Transverse colon (tissue), 4 donors: ENCODE results near the gene NKPD1. TPM values are rescaled to one million over a fixed set of nuclear protein-coding genes. Genes with fewer than 3 reads are reported as not detected.

Experiments
- DNase-seq: peaks from one replicate; pipeline ENCODE4 v3.0.0-alpha.2; 2019
- H3K27ac ChIP-seq, 4 donors: fragments of 200-600 bp; sonication (generic); 2 replicates each; pipeline ENCODE4 v1.5.1; 2016 to 2018; ENCODE audit warnings: inconsistent platforms in 4 of 4
- H3K27me3 ChIP-seq: fragments of 200-600 bp; sonication (generic); 2 replicates; pipeline ENCODE4 v1.5.1; 2017; ENCODE audit warnings: inconsistent platforms
- H3K36me3 ChIP-seq, 4 donors: fragments of 200-600 bp; sonication (generic); 2 replicates each; pipeline ENCODE4 v1.5.1; 2017 to 2019; ENCODE audit warnings: inconsistent platforms in 4 of 4
- H3K4me1 ChIP-seq, 4 donors: fragments of 200-600 bp; sonication (generic); 2 replicates each; pipeline ENCODE4 v1.5.1; 2017 to 2020; ENCODE audit warnings: inconsistent platforms in 4 of 4
- H3K4me3 ChIP-seq, 4 donors: fragments of 200-600 bp; sonication (generic); 1 replicate in 1 of 4; 2 replicates in 3 of 4; pipeline versions ENCODE4 v1.5.1 to v1.6.1; 2017 to 2019; ENCODE audit warnings: inconsistent platforms in 4 of 4
- H3K9me3 ChIP-seq, 2 donors: fragments of 200-600 bp; sonication (generic); 2 replicates each; pipeline ENCODE4 v1.5.1; 2017 to 2019; ENCODE audit warnings: inconsistent platforms in 2 of 2
- EP300 ChIP-seq: sonication (generic); formaldehyde crosslinking; IDR thresholded peaks from one replicate; pipeline ENCODE4 v1.6.1; 2017; ENCODE audit warnings: antibody characterized with exemption, low read depth
- POLR2A ChIP-seq: fragments of 450-650 bp; IDR thresholded peaks from one replicate; pipeline ENCODE4 v1.6.1; 2016; ENCODE audit warnings: antibody characterized with exemption, mild to moderate bottlenecking, moderate library complexity
- POLR2AphosphoS5 ChIP-seq, 3 donors: sonication (generic); formaldehyde crosslinking; IDR thresholded peaks; one replicate each; pipeline ENCODE4 v1.6.1; 2016; ENCODE audit warnings: antibody characterized with exemption in 3 of 3
- WGBS, 2 donors: methylation state at CpG; one replicate each; pipeline ENCODE4 v1.1.5; 2018; ENCODE audit warnings: low coverage in 1 of 2; 5-methylcytosine and 5-hydroxymethylcytosine counted together
- in situ Hi-C, 4 donors: fragments of 200-750 bp; cut with MboI; loops; one replicate each; pipeline versions ENCODE4 v1.15.0 to v1.15.1; 2017; ENCODE audit warnings: low sequenced_read_pairs in 3 of 4, low pct_ligation_motif_present in 1 of 4, low pct_unique_long_range_greater_than_20kb in 1 of 4
- intact Hi-C: fragments of 100-400 bp; cut with DNase I; formaldehyde crosslinking; loops from one replicate; pipeline ENCODE4 v1.15.1; 2023; ENCODE audit warnings: low total_unique reads
- total RNA-seq, 4 donors: library from RNA; depleted of rRNA; stranded (reverse); fragments of >200 nt; gene quantifications; one replicate each; pipeline ENCODE4 v1.1.0, GENCODE V29; 2016
- TF ChIP-seq, protein P1 (sequence below), 5 experiments: fragments of 200-600 bp in 3 of 5; fragments of 450-650 bp in 2 of 5; sonication (generic) in 3 of 5; IDR thresholded peaks; 1 replicate in 2 of 5; 2 replicates in 3 of 5; pipeline ENCODE4 v1.5.1; 2016 to 2017; ENCODE audit warnings: antibody characterized with exemption in 5 of 5, inconsistent platforms in 3 of 5, mild to moderate bottlenecking in 2 of 5, moderate library complexity in 1 of 5

The NKPD1 gene
- total RNA-seq, 4 donors from 2014 or later = 0.32 to 1.5 TPM; not detected in 2

DNA sequence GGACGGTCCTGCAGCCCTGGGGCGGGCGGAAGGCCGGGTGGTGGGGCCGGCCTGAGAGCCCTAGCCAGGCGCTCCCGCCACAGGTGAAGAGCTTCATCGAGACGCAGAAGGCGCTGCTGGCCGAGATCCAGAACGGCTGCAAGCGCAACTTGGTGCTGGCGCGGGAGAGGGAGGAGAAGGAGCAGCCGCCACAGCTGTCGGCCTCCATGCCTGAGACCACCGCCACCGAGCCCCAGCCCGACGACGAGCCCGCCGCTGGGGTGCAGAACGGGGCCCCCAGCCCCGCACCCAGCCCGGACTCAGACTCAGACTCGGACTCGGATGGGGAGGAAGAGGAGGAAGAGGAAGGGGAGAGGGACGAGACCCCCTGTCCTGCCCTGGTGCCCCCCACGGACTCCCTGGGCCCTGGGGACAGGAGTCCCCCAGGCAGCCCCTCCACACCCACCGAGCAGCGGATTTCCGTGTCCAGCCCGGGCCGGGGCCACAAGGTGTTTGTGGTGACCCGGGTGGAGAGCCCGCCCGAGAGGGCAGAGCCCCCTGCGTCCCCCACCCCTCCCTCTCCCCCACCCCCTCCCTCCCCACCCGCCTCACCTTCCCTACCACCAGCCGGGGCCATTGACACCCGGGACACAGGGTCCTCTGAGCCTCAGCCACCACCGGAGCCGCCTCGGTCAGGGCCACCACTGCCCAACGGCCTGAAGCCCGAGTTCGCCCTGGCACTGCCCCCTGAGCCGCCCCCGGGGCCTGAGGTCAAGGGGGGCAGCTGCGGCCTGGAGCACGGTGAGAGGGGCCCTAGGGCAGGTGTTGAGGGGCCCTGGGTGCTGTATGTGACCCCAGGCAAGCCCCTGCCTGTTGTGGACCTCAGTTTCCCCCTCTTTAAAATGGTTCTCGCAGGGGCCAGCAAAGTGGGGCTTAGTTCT lies 15.3 kb downstream of the NKPD1 start:
- intact Hi-C loops (no loop called here), in situ Hi-C loops (no loop called here)
- TF ChIP-seq EP300 = no peak
- TF ChIP-seq, protein P1, sequence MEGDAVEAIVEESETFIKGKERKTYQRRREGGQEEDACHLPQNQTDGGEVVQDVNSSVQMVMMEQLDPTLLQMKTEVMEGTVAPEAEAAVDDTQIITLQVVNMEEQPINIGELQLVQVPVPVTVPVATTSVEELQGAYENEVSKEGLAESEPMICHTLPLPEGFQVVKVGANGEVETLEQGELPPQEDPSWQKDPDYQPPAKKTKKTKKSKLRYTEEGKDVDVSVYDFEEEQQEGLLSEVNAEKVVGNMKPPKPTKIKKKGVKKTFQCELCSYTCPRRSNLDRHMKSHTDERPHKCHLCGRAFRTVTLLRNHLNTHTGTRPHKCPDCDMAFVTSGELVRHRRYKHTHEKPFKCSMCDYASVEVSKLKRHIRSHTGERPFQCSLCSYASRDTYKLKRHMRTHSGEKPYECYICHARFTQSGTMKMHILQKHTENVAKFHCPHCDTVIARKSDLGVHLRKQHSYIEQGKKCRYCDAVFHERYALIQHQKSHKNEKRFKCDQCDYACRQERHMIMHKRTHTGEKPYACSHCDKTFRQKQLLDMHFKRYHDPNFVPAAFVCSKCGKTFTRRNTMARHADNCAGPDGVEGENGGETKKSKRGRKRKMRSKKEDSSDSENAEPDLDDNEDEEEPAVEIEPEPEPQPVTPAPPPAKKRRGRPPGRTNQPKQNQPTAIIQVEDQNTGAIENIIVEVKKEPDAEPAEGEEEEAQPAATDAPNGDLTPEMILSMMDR (IDR thresholded peaks at IDR 0.05) = no peak
- no peak overlapping the region for H3K27ac ChIP-seq
- peaks cover 0 to 20% (median 6%) of the 10 kb centered on the region in 4 donors for H3K36me3 ChIP-seq
- H3K9me3 ChIP-seq = no peaks in the 10 kb centered on the region
- no peaks in the 10 kb centered on the region for H3K4me1 ChIP-seq
- no peak overlapping the region for H3K4me3 ChIP-seq
- 94% methylated on average over 45 of the region's 54 CpGs; no CpG with 5 or more reads in 1 of the 2 donors for WGBS, 2 donors
- H3K27me3 ChIP-seq = peaks cover 2% of the 10 kb centered on the region
- DNase-seq = no peak

DNA sequence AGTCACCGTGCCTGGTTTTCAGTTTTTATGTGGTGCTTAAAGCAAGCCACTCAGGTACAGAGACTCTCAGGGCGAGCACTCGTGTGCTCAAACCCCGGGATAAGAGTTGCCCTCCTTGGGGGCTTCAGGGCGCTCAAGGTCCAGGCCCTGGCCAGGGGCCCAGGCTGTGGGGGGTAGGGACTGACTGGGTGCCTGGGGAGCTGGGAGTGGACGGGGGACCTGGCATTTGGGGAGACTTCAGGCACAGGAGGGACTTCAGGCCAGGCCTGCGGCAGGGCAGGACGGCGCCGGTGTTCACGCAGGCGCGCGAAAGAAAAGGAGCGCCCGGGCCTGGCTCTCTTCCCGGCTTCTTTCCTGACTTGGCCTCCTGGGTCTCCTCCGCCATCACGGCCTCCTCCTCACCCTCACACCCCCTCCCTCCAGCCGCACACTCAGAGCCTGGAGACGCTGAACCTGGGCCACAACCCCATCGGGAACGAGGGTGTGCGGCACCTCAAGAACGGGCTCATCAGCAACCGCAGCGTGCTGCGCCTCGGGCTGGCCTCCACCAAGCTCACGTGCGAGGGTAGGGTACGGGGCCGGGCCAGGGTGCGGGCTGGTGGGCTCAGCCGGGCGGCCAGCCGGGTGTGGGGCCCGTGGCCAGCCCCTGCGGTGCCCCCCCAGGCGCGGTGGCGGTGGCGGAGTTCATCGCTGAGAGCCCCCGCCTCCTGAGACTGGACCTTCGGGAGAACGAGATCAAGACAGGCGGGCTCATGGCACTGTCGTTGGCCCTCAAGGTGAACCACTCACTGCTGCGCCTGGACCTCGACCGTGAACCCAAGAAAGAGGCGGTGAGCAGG lies 16.1 kb downstream of the NKPD1 start:
- in situ Hi-C loops (no loop called here), intact Hi-C loops (no loop called here)
- 97% methylated on average over 52 of the region's 53 CpGs; no CpG with 5 or more reads in 1 of the 2 donors for WGBS, 2 donors
- Histone ChIP-seq H3K27me3 (no peaks in the 10 kb centered on the region), H3K36me3 (peaks cover 0 to 20% (median 6%) of the 10 kb centered on the region in 4 donors), H3K9me3 (no peaks in the 10 kb centered on the region), H3K4me3 (no peak overlapping the region), H3K27ac (no peak overlapping the region), H3K4me1 (no peaks in the 10 kb centered on the region)
- TF ChIP-seq EP300 = no peak
- no peak for TF ChIP-seq POLR2A
- TF ChIP-seq POLR2AphosphoS5 (IDR thresholded peaks at IDR 0.05) = no peak
- TF ChIP-seq, protein P1 (IDR thresholded peaks at IDR 0.05) = no peak
- no peak for DNase-seq

DNA sequence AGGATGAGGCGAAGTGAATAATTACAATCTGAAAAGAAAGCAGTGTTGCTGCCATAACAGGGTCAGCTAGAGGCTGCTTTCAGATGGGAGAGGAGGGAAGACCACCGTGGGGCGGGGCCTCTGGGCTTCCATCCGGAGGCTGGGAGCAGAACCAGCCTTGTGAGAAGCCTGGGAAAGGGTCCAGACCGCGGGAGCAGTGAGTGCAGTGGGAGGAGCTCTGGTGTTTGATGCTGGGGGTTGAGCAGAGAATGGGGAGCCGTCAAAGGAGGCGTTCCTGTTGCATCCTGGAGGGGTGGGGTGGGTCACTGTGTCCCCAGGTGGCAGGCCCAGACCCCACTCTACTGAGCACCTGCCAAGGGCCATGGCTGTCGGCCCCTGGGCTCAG lies 18.1 kb downstream of the NKPD1 start:
- intact Hi-C loops (no loop called here), in situ Hi-C loops (no loop called here)
- DNase-seq = no peak
- Histone ChIP-seq H3K4me1 (peaks cover 0 to 4% (median 0%) of the 10 kb centered on the region in 4 donors), H3K27me3 (no peaks in the 10 kb centered on the region), H3K27ac (no peak overlapping the region), H3K36me3 (peaks cover 0 to 20% (median 6%) of the 10 kb centered on the region in 4 donors), H3K4me3 (no peak overlapping the region), H3K9me3 (no peaks in the 10 kb centered on the region)
- no peak for TF ChIP-seq EP300
- 81% methylated on average over 9 of the region's 9 CpGs; no CpG with 5 or more reads in 1 of the 2 donors for WGBS, 2 donors

DNA sequence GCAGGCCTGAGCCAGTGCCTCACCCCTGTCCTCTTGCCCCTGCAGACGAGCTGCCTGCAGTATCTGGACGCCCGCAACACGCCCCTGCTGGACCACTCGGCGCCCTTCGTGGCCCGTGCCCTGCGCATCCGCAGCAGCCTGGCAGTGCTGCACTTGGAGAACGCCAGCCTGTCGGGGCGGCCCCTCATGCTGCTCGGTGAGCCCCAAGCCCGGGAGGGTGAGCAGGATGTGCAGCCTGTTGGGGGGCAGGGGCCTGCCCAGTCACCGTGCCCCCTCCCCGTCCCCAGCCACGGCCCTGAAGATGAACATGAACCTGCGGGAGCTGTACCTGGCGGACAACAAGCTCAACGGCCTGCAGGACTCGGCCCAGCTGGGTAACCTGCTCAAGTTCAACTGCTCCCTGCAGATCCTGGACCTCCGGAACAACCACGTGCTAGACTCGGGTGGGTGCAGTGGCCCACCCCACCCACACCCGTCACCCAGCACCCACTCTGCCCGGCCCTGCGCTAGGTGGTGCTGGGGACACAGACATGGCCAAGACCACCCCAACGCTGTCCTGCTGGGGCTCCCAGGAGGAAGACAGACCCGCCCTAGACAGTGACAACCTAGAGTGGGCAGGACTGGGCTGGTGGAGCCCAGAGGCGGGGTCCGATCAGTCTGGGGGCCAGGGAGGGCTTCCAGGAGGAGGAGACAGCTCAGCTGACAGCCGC lies 18.6 kb downstream of the NKPD1 start:
- H3K36me3 ChIP-seq = peaks cover 0 to 20% (median 6%) of the 10 kb centered on the region in 4 donors
- intact Hi-C loops (no loop called here), in situ Hi-C loops (no loop called here)
- TF ChIP-seq, protein P1 (IDR thresholded peaks at IDR 0.05) = no peak
- no peak for TF ChIP-seq POLR2AphosphoS5 (IDR thresholded peaks at IDR 0.05)
- no peak for TF ChIP-seq EP300
- TF ChIP-seq POLR2A = no peak
- peaks cover 0 to 7% (median 0%) of the 10 kb centered on the region in 4 donors for H3K4me1 ChIP-seq
- H3K9me3 ChIP-seq = no peaks in the 10 kb centered on the region
- H3K27ac ChIP-seq = no peak overlapping the region
- no peak overlapping the region for H3K4me3 ChIP-seq
- 98% methylated on average over 26 of the region's 33 CpGs; no CpG with 5 or more reads in 1 of the 2 donors for WGBS, 2 donors
- no peaks in the 10 kb centered on the region for H3K27me3 ChIP-seq
- no peak for DNase-seq
